ENCODE measurements around the gene PLS3.
"Not testable (repeated sequence)": the region's sequence is repeated elsewhere in the genome, so short reads cannot be mapped to it uniquely, and the experiment has no call there.

PLS3 gene, protein sequence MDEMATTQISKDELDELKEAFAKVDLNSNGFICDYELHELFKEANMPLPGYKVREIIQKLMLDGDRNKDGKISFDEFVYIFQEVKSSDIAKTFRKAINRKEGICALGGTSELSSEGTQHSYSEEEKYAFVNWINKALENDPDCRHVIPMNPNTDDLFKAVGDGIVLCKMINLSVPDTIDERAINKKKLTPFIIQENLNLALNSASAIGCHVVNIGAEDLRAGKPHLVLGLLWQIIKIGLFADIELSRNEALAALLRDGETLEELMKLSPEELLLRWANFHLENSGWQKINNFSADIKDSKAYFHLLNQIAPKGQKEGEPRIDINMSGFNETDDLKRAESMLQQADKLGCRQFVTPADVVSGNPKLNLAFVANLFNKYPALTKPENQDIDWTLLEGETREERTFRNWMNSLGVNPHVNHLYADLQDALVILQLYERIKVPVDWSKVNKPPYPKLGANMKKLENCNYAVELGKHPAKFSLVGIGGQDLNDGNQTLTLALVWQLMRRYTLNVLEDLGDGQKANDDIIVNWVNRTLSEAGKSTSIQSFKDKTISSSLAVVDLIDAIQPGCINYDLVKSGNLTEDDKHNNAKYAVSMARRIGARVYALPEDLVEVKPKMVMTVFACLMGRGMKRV

DNA sequence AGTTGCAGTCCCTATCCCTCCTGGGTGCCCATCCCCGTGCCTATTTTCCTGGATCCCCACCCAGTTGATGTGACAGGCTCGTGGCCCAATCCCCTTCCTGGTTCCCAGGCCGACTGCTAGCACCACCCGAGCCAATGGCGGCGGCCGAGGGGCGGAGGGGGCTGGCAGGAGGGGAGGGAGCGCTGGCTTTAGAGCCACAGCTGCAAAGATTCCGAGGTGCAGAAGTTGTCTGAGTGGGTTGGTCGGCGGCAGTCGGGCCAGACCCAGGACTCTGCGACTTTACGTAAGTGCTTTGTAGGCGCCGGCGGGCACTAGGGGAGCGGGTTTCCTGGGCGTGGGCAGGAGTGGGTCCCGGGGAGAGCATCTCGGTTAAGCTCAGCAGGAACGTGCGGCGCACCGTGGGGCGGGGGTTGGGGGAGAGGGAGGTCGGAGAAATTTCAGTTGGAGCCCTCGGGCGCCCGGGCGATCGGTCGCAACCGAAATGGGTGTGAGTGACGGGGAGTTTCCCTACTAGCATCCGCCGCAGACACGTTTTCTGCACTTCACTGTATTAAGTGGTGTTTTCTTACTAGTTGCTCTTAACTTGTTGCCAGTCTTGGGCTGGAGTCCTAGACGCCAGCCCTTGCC, at the start of gene PLS3:
Gene PLS3 (plus strand): TSS at position 197 of the 627 bp plus-strand sequence. CDS start 49,077 bp downstream, outside the sequence.
- no peak for DNase-seq (ENCODE audit: low read depth in 1 of 2, low spot score in 1 of 2)

DNA sequence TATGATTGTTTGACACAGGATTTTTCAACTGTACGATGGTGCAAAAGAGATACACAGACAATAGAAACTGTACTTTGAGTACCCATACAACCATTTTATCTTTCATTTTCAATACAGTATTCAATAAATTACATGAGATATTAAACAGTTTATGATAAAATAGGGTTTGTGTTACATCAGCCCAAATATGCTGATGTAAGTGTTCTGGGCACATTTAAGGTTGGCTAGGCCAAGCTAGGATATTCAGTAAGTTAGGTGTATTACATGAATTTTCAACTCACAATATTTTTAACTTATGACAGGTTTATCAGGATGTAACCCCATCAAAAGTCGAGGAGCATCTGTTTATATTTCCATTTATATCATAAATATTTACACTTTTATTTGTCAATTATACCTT, 42.9 kb upstream of the PLS3 start:
- DNase-seq (ENCODE audit: low read depth in 1 of 2, low spot score in 1 of 2), result no peak

DNA sequence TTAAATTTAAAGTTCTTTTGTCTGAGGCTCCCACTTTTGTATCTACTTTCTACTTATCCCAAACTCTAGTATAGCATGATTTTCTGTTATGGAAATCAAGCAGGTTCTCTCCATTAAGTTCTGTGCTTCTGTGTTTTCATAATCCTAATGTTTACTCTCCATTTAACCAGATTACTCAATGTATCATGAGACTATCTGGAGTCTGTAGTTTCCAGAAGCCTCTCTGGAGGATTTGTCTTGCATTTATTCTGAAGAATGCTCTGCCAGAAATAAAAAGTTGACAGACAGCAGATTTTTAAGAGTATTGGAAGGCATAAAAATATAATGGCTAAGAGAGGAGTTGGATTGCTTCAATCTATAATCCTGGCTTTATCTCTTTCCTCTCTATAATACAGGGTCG, 39.2 kb upstream of the PLS3 start:
- DNase-seq (ENCODE audit: low read depth in 1 of 2, low spot score in 1 of 2), result no peak

DNA sequence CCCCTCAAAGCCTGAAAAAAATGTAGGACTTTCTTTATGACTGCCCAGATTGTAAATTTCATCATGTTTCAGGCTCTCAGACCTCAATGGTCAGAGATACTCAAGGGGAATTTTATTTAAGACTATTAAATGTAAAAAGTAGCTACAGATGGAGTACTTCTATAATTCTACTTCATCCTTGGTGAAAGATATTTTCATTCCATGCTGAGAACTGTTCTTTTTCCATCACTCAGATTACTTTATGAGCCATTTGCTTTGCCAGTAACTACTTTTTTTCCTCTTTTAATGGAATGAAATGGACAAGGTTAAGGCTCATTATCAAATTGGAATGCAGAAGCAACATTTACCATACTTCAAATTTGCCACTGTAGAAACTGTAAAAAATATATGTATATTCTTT, 38.0 kb upstream of the PLS3 start:
- no peak for DNase-seq (ENCODE audit: low read depth in 1 of 2, low spot score in 1 of 2)

DNA sequence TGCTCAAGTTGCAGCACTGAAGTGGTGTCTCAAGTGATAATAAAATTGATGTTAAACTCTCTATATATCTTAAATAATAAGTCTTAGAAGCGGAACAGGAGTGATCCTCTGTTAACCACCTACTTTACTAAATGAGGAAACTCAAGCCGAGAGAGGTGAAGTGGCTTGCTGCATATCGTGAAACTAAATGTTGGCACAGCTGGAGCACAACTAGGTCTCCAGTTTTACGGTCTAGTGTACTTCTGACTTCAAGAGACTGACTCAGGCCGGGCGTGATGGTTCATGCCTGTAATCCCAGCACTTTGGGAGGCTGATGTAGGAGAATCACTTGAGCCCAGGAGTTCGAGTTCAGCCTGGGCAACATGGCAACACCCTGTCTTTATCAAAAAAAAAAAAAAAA, 35.5 kb upstream of the PLS3 start:
- DNase-seq (ENCODE audit: low read depth in 1 of 2, low spot score in 1 of 2), result no peak

DNA sequence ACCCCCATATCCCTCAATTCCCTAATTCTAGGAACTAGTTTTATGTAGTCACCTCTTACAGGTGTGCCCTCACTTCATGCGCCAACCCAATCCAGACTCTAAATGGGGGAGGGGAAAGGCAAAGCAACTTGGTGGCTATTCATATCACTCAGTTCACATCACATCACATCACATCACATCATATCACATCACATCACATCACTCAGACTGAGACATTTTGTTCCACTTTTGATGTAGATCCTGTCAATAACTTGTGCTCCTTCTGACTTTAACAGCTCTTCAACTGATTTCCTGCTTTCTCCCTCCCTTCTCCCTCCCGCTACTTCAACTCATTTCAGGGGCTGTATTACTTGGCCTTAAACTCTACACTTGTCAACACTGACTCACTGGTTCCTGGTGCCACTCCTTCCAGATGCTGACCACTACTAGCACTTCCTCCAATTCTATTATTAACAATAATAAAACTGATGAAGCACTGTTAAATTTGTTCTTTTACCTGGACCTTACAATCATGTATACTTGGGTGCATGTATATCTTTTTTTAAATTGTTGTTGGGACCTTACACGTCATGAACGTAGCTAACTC, 29.1 kb upstream of the PLS3 start:
- DNase-seq (ENCODE audit: low read depth in 1 of 2, low spot score in 1 of 2), result no peak

DNA sequence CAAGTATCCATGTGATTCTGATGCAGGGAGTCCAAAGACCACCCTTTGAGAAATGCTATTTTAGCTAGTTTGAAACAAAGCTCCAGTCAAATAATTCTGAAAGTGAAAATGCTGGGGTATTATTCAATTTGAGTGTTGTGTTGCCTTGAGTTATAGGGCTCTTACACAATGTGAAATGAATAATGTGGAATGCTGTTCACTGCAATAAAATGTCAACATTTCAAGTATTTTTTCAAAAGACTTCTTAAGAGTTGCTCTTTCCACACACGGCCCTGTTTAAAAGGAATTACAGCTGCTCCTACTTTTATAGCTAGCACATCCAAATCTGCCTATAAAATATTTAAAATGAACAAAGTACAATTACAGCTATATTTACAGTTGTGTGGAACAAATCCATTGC, 27.5 kb upstream of the PLS3 start:
- DNase-seq (ENCODE audit: low read depth in 1 of 2, low spot score in 1 of 2), result no peak

DNA sequence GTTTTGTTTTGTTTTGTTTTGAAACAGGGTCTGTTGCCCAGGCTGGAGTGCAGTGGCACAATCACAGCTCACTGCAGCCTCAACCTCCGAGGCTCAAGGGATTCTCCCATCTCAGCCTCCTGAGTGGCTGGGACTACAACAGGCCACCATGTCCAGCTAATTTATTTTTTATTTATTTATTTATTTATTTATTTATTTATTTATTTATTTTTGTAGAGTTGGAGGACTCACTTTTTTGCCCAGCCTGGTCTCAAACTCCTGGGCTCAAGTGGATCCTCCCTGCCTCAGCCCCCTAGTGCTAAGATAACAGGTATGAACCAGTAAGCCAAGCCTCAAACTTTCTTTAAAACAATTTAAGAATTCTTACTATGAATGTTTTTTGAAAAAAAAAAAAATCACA, 26.6 kb upstream of the PLS3 start:
- no peak for DNase-seq (ENCODE audit: low read depth in 1 of 2, low spot score in 1 of 2)

DNA sequence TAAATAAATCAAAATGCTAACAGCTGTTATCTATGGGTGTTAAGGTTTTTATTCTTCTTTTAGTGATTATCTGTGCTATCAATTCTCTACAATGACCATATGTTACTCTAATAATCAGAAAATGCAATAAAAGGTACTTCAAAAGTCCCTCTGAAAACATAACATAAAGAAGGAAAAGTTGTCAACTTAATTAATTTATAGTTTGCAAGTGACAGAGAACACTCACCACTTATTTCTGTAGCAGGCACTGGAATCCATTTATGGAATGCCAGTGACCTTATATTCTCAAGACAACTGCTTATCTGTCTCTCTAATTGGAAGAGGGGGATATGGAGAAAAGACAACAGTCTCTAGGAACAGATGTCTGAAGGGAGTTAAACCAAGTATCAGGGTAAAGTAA, 25.6 kb upstream of the PLS3 start:
- DNase-seq (ENCODE audit: low read depth in 1 of 2, low spot score in 1 of 2), result no peak

DNA sequence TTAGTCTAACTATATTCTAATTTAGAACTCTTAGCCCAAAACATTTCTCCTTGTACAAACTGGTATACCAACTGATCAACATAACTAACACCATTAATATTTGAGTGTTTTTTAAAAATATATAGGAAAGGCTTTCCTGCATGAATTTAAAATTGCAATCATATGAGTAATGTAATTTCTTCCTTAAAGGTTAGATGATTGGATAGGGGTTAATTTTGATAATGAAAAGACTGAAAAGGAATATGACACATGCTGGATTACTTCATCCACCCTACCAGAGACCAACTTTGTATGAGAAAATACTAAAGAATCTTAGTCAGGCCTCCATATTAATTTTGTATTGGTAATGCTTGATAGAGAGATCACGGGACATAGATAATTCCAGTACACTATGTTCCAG, 25.1 kb upstream of the PLS3 start:
- DNase-seq (ENCODE audit: low read depth in 1 of 2, low spot score in 1 of 2), result no peak

DNA sequence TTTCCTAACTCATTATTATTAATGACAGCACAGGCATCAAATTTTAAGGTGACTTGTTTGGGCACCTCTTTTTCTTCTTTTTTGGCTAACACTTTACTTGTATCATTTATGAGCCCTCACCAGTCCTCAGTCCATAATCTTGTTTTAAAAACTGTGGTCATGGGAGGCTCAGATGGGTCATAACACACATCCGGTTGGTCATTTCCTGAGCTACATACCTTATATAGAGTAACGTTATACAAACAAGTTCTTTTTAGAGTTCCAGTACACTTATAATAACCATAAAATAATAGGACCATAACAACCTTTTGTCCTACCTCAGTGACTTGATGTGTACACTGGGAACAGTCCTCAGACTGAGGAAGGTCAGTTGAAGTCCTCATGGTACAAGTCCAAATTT, 21.1 kb upstream of the PLS3 start:
- no peak for DNase-seq (ENCODE audit: low read depth in 1 of 2, low spot score in 1 of 2)

DNA sequence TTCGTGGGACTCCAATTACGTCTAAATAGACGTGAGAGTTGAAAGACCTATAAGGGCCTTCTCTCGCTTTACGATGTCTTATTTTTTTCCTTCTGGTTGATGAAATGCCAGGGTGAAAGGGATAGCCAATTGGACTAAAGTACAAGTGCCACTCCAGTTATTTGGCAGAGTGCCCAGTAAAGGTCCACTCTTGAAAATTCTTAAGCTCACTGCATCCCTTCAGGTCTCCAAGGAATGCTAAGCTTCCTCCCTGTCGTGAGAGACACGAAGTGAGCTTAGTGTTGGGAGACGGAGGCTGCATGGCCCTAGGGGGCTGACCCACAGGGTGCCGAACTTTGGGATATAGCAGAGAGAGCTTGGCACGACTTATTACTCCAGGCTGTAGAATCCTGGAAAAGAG, 19.9 kb upstream of the PLS3 start:
- not testable (repeated sequence) for DNase-seq (ENCODE audit: low read depth in 1 of 2, low spot score in 1 of 2)

DNA sequence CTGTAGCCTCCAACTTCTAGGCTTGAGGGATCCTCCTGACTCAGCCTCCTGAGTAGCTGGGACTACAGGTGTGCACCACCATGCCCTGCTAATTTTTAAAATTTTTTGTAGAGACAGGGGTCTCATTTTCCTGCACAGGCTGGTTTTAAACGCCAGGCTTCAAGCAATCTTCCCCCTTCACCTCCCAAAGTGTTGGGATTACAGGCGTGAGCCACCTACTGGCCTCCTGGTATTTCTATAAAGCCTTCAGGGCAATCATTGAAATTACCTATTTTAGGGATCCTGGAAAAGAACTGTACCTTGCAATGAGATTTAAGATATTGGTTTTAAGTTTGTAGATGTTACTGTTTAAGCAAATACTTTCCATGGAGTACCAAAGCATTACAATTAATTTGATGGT, 13.5 kb upstream of the PLS3 start:
- DNase-seq (ENCODE audit: low read depth in 1 of 2, low spot score in 1 of 2), result no peak

DNA sequence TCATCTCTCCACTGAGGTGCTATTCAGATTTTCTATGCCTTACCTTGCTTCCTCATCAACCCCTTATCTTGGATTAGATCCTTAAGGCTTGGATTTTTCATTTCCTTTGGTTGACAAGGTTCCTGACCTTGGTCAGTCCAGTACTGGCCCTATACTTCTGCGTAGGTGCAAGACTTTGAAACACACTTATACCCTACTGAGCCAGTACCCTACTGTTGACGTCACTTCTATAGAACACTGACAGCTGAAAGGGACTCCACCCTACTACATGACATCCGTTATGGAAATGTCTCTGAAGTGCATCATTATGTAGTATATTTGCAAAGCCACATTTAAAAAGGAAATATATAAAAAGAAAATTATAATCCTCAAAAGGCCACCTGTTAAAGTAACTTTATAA, 12.0 kb upstream of the PLS3 start:
- DNase-seq (ENCODE audit: low read depth in 1 of 2, low spot score in 1 of 2), result no peak

DNA sequence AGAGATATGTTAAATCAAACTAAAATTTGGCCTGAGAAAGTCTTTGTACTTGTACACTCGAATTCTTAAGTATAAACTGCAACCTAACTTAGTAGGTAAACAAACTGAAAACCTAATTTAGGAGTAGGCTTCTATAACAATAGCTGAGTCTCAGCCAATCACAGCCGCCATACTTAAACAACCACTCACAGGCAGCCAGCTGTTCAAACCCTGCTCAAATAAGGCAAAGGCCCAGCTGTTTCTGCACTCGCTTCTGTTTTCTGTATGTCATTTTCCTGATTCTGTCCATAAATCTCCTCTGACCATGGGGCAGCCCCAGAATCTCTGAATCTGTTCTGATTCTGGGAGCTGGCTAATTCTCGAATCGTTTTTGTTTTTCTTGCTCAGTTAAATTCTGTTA, 7.8 kb upstream of the PLS3 start:
- DNase-seq (ENCODE audit: low read depth in 1 of 2, low spot score in 1 of 2), result no peak

DNA sequence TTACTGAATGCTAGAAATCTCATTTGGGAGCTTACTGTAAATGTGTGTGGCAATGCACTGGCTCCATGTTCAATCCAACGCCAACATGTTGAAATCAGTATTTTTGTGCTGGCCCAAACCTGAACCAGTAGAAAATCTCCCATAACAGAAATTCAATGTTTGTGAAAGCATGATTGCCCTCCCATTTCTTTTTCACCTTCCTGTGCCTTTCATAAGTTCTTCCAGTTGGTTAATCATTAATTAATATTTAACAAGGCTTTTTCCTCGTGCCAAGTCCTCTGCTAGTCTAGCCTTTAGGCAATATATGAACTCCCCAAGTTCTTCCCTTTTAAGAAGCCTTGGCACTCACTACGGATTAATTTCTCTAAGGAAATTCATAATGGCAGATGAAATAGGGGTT, 1.3 kb upstream of the PLS3 start:
- no peak for DNase-seq (ENCODE audit: low read depth in 1 of 2, low spot score in 1 of 2)

DNA sequence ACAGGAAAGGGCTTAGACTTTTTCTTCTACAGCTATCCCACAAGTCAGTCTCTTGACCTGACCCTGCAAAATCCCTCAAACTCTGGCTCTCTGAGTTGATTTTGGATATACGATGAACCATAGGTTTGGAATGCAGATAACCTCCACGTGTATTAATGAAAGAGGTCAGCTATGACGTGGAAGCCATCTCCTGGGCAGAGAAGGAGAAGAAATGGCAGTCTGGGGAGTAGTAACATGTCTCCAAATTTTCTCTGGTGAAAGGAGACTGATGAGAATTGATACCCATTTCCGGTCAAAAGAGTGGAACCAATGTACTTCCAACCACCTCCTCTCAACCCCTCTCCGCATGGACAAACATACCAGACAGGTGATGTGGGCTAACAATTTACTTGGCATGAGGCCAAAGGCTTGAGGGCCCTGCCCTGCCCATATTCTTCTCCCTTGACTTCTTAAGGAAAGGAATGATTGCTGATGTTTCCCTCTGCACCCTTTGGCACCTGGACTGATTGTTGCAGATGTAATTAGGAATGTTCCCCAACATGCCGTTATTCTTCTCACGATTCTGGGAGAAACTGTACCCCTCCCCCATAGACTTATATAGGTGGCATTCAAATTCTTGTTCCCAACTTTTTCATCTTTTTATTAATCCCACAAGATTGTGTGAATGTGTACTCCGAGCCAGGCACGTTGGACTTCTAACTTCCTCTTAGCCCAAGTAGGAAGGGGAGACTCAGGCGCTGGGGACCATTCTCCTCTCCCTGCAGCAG, 580 bp upstream of the PLS3 start:
- DNase-seq (ENCODE audit: low read depth in 1 of 2, low spot score in 1 of 2), result no peak

DNA sequence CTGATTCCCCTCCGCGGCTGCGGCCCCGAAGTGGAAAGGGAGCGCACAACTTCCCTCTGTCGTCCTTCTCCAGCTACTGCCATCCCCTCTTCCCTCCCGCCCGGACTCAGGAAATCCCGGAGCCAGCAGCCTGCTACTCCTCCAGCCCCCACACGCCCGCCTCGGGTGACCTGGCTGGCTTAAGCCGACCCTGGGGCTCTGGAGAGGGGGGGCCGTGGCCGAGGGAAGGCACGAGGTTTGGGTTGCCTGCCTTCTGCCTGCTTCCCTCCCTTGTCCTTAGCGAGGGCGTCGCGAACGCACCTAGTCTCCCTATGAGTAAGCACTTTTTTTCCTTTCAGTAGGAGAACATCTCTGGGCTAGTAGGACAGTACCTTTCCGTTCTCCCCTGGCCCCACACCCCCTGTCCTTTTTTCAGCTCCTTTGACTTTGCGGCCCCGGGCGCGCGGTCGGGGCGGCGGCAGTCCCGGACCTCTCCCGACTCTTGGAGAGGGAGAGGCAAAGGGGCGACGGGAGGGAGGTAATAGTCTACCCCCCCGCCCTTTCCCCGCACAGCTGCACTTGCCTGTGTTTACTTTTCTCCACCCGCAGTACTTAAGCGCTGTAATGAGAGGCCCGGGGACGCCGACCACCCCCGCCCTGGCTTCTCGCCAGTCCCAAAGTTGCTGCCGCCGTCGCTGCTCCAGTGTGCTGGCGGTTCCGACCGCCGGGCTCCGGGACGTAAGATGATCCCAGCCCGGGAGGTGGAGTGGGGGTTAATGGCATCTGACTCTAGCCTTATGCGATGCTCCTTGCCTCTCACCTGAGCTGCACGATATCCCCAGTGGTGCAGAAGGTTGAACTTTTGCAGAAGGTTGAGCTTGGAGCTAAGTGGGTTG, 868 bp downstream of the PLS3 start:
- DNase-seq (ENCODE audit: low read depth in 1 of 2, low spot score in 1 of 2), result no peak

DNA sequence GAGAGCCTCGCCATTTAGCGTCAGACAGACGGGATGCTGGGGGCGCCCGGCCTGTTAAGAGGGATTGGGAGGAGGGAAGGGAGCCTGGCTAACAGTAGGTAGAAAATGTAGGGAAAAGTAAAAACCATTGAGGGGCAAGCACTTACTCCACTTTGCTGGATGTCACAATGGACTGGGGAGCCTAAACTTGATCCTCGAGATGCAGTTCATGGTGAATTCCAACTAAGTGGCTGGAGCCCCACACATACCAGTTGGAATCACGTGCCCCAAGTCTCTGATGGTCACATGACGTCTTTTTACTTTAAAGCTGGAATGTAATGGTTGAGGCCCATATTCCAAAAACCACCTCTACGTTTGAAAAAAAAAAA, 1.5 kb downstream of the PLS3 start:
- no peak for DNase-seq (ENCODE audit: low read depth in 1 of 2, low spot score in 1 of 2)

DNA sequence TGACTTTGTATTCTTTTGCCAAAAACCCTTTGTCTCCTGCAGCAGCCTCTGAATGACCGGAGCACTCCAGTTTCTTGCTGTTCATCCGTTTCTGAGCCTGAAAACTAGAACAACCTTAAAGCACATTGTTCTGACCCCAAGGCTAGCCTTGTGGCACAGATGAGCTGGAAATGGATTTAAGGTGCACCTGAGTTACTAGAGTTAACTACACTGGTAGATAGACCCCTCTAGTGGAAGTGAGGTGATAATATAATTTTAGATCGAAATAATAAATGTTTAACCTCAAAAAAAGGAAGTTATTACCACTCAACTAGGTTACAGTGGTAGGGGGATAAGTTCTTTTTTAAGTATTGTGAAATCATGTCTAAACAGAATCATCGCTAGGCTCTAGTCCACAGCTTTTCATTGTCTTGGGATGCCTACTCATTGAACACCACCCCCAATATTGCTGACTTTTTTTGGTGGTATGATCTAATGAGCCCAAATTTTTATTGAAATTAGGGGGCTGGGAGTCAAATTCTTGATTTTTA, 2.7 kb downstream of the PLS3 start:
- DNase-seq (ENCODE audit: low read depth in 1 of 2, low spot score in 1 of 2), result no peak
